ENCODE results near the gene IFNA2.
"Not testable (repeated sequence)": the region's sequence is repeated elsewhere in the genome, so short reads cannot be mapped to it uniquely, and the experiment has no call there.

GRCh38 chr9:21367169-21367568, 18.0 kb downstream of the IFNA2 start:
- not testable (repeated sequence) for TF ChIP-seq CTCF (IDR thresholded peaks at IDR 0.05; ENCODE audit: low read depth, low read length, poor library complexity, severe bottlenecking); EZH2phosphoT487 (IDR thresholded peaks at IDR 0.05; ENCODE audit: borderline replicate concordance, low read length)
